DOHH2 (cell line): ENCODE results near the gene FANCI.

Experiments used
- EZH2phosphoT487 ChIP-seq: fragments of 200-600 bp; sonication (generic); IDR thresholded peaks from 2 replicates; pipeline ENCODE4 v1.6.1; 2017; ENCODE audit warnings: borderline replicate concordance, mild to moderate bottlenecking, antibody characterized with exemption, low read length, moderate library complexity, mixed read lengths
- TF ChIP-seq, protein P1 (sequence below): fragments of 200-600 bp; sonication (generic); IDR thresholded peaks from one replicate; pipeline ENCODE4 v1.5.1; 2014; ENCODE audit warnings: antibody characterized with exemption, mild to moderate bottlenecking, low read depth, low read length; ENCODE audit not compliant: poor library complexity, severe bottlenecking

DNA sequence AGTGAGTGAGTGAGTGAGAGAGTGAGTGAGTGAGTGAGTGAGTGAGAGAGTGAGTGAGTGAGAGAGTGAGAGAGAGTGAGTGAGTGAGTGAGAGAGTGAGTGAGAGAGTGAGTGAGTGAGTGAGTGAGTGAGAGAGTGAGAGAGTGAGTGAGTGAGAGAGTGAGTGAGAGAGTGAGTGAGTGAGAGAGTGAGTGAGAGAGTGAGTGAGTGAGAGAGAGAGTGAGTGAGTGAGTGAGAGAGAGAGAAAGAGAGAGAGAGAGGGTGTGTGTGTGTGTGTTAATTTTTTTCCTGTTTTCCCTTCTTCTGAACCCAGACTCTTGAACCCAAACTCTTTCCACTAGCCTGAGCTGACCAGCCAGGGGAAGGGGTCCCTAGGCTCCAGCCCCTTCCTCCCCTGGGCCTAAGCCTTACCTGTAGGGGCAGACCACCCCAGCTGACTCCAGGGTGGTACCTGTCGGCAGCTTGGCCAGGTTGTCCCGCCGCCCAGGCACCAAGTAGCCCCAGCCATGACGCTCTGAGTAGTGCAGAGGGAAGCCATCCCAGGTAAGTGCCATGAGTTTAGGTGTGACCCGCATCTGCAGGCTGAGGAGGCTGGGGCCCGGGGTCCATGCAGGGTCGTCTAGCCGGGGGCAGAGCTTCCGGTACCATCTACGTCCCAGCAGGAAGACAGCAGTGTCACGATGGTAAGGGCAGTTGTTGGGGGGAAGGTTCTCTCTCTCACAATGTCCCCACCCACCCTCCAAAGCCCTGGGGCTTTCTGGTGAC lies 81.4 kb downstream of the FANCI start:
- TF ChIP-seq, protein P1, sequence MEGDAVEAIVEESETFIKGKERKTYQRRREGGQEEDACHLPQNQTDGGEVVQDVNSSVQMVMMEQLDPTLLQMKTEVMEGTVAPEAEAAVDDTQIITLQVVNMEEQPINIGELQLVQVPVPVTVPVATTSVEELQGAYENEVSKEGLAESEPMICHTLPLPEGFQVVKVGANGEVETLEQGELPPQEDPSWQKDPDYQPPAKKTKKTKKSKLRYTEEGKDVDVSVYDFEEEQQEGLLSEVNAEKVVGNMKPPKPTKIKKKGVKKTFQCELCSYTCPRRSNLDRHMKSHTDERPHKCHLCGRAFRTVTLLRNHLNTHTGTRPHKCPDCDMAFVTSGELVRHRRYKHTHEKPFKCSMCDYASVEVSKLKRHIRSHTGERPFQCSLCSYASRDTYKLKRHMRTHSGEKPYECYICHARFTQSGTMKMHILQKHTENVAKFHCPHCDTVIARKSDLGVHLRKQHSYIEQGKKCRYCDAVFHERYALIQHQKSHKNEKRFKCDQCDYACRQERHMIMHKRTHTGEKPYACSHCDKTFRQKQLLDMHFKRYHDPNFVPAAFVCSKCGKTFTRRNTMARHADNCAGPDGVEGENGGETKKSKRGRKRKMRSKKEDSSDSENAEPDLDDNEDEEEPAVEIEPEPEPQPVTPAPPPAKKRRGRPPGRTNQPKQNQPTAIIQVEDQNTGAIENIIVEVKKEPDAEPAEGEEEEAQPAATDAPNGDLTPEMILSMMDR, result no peak
- no peak for TF ChIP-seq EZH2phosphoT487
